ENCODE data around the gene CDKAL1. TPM values are rescaled to one million over a fixed set of nuclear protein-coding genes. Genes with fewer than 3 reads are reported as not detected.

CDKAL1 gene
- total and polyA plus RNA-seq, 2 of the 13 experiments (the other 11 are each of a cell fraction or from before 2014, with no cell fraction given): 9.5 to 27.7 TPM

DNA sequence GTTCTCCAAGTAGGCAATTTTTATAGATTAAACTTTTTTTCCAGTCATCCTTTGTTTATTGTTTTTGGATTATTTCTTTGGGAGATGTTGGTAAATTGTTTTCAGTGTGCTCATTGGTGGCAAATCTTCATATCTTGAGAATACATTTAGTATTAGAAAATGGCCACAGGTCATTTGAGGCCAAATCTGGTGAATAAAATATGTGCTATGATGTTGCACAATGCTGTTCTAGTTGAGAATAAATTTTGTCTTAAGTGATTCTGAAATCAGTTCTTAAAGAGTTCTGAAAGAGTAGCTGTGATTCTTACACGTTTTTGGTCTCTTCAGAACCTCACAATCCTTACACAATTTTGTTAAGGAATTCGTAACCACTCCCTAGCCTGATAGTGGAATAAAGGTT, 20.1 kb downstream of the CDKAL1 start:
- ATAC-seq (no peak), DNase-seq (ENCODE audit: low spot score) (no peak), FAIRE-seq (no peak)
- peaks cover 6 to 27% of the 10 kb centered on the region in 2 experiments; a peak in 4 of 5 replicates for H3K36me3 ChIP-seq (replicated peaks in 1 of 2; ENCODE audit: control insufficient read depth in 1 of 2, insufficient read depth in 2 of 2, low read length in 2 of 2)
- ChIA-PET CTCF (ENCODE audit: low intra/inter-chr PET ratio, low total read pairs) (no interaction called here), POLR2A (no interaction called here)
- H3K27ac ChIP-seq (ENCODE audit: extremely low read length, insufficient read depth, low read length): no peak overlapping the region
- no peaks in the 10 kb centered on the region for H3K9me3 ChIP-seq (ENCODE audit: low read length)
- no peak overlapping the region for H3K4me3 ChIP-seq (replicated peaks in 1 of 3; ENCODE audit: insufficient read depth in 1 of 3, low read depth in 2 of 3, low read length in 3 of 3)
- H4K20me1 ChIP-seq (ENCODE audit: insufficient read depth, low read length): no peaks in the 10 kb centered on the region
- no TSS peak for BruUV-seq (replicated peaks)
- intact Hi-C loops (cut with micrococcal nuclease; ENCODE audit: unreplicated experiment) (no loop called here), in situ Hi-C loops (cut with HindIII; ENCODE audit: extremely low pct_ligation_motif_present, low pct_unique_long_range_greater_than_20kb) (no loop called here)
- 88% methylated on average over 2 of the region's 2 CpGs for WGBS (ENCODE audit: low lambda C conversion rate)
- TF ChIP-seq NCOR1 (IDR thresholded peaks at IDR 0.05; ENCODE audit: borderline replicate concordance, low read length) (no peak), ZNF781 (CRISPR knock-in tag; IDR thresholded peaks at IDR 0.05; ENCODE audit: borderline replicate concordance, not compliant biosample characterization) (no peak), NFYC (CRISPR knock-in tag; IDR thresholded peaks at IDR 0.05) (no peak), THAP7 (CRISPR knock-in tag; IDR thresholded peaks at IDR 0.05) (no peak)
- H3K79me2 ChIP-seq (ENCODE audit: insufficient read depth, low read length): no peaks in the 10 kb centered on the region
- H3K27me3 ChIP-seq (ENCODE audit: control insufficient read depth in 1 of 2, insufficient read depth in 2 of 2, low read length in 2 of 2): no peaks in the 10 kb centered on the region
- H3K9ac ChIP-seq (ENCODE audit: insufficient read depth, low read depth, low read length): no peak overlapping the region
- no peak overlapping the region for H3K4me2 ChIP-seq (ENCODE audit: low read depth, low read length)
- no peak overlapping the region for H2AFZ ChIP-seq (ENCODE audit: low read length)
- H3K4me1 ChIP-seq (ENCODE audit: insufficient read depth, low read length): peaks cover 7% of the 10 kb centered on the region

DNA sequence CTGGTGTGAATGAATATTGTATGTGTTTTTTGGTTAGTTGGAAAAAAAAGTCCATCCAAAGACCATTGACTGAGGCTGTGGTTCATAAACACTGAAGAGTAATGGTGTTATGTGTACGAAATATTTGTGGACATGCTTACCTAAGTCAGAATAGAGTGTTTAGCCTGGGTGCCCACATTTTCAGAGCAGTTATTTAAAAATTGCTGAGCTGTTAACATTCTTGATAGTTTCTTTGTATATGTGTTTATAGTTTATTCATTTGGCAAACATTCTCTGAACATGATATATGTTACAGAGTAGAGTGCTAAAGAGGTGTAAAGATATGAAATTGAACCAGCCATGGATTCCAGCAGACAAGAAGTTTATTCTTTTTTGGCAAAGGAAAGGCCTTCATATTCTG, 20.6 kb downstream of the CDKAL1 start:
- no peak for FAIRE-seq
- CTCF ChIA-PET (ENCODE audit: low intra/inter-chr PET ratio, low total read pairs): no interaction called here

More for the DNA sequence above, 20.6 kb downstream of the CDKAL1 start:
- DNase-seq (ENCODE audit: low spot score) (no peak), ATAC-seq (no peak)
- WGBS (ENCODE audit: low lambda C conversion rate): 89% methylated on average over 1 of the region's 1 CpG
- Histone ChIP-seq H3K4me1 (ENCODE audit: insufficient read depth, low read length) (peaks cover 9% of the 10 kb centered on the region), H3K4me3 (replicated peaks in 1 of 3; ENCODE audit: insufficient read depth in 1 of 3, low read depth in 2 of 3, low read length in 3 of 3) (no peak overlapping the region), H2AFZ (ENCODE audit: low read length) (no peak overlapping the region), H3K36me3 (replicated peaks in 1 of 2; ENCODE audit: control insufficient read depth in 1 of 2, insufficient read depth in 2 of 2, low read length in 2 of 2) (peaks cover 6 to 27% of the 10 kb centered on the region in 2 experiments; a peak in 4 of 5 replicates), H3K79me2 (ENCODE audit: insufficient read depth, low read length) (no peaks in the 10 kb centered on the region), H3K9ac (ENCODE audit: insufficient read depth, low read depth, low read length) (no peak overlapping the region), H3K27ac (ENCODE audit: extremely low read length, insufficient read depth, low read length) (no peak overlapping the region), H3K4me2 (ENCODE audit: low read depth, low read length) (no peak overlapping the region), H3K27me3 (ENCODE audit: control insufficient read depth in 1 of 2, insufficient read depth in 2 of 2, low read length in 2 of 2) (no peaks in the 10 kb centered on the region), H4K20me1 (ENCODE audit: insufficient read depth, low read length) (no peaks in the 10 kb centered on the region), H3K9me3 (ENCODE audit: low read length) (no peaks in the 10 kb centered on the region)
- POLR2A ChIA-PET: no interaction called here
- in situ Hi-C loops (cut with HindIII; ENCODE audit: extremely low pct_ligation_motif_present, low pct_unique_long_range_greater_than_20kb): no loop called here
- no TSS peak for BruUV-seq (replicated peaks)
- intact Hi-C loops (cut with micrococcal nuclease; ENCODE audit: unreplicated experiment): no loop called here
- TF ChIP-seq ZNF589 (CRISPR knock-in tag; conservative IDR thresholded peaks at IDR 0.05) (no peak), ATF2 (CRISPR knock-in tag; IDR thresholded peaks at IDR 0.05) (no peak), MAFK (conservative IDR thresholded peaks at IDR 0.05 in 1 of 2, IDR thresholded peaks at IDR 0.05 in 1 of 2; ENCODE audit: low read length in 2 of 2) (peak; percentile 72 to 84), NCOA1 (CRISPR knock-in tag; IDR thresholded peaks at IDR 0.05) (no peak), MAFF (IDR thresholded peaks at IDR 0.05; ENCODE audit: low read depth, low read length) (peak; percentile 75)
